Ascending aorta (tissue), 2 donors: ENCODE results near the gene KCNQ5. TPM values are rescaled to one million over a fixed set of nuclear protein-coding genes. Genes with fewer than 3 reads are reported as not detected.

Experiments used
- DNase-seq, 2 donors: peaks; one replicate each; pipeline ENCODE4 v3.0.0-alpha.2; 2019; ENCODE audit warnings: low spot score in 2 of 2
- H3K27ac ChIP-seq, 2 donors: fragments of 200-600 bp; sonication (generic); one replicate each; pipeline ENCODE4 v1.5.1; 2016 to 2017; ENCODE audit warnings: mild to moderate bottlenecking in 1 of 2
- H3K27me3 ChIP-seq: fragments of 200-600 bp; sonication (generic); one replicate; pipeline ENCODE4 v1.5.1; 2017
- H3K36me3 ChIP-seq, 2 donors: fragments of 200-600 bp; sonication (generic); one replicate each; pipeline ENCODE4 v1.5.1; 2016
- H3K4me1 ChIP-seq, 2 donors: fragments of 200-600 bp; sonication (generic); one replicate each; pipeline ENCODE4 v1.5.1; 2016 to 2017; ENCODE audit warnings: mild to moderate bottlenecking in 1 of 2
- H3K4me3 ChIP-seq, 2 donors: fragments of 200-600 bp; sonication (generic); one replicate each; pipeline ENCODE4 v1.5.1; 2016 to 2017; ENCODE audit warnings: mild to moderate bottlenecking in 1 of 2
- H3K9me3 ChIP-seq, 2 donors: fragments of 200-600 bp; sonication (generic); one replicate each; pipeline ENCODE4 v1.5.1; 2016
- intact Hi-C: fragments of 100-400 bp; cut with DNase I; formaldehyde crosslinking; loops from one replicate; pipeline ENCODE4 v1.15.1; 2023
- total RNA-seq: library from RNA; depleted of rRNA; stranded (reverse); fragments of >200 nt; gene quantifications from one replicate; pipeline ENCODE4 v1.1.0, GENCODE V29; 2016
- TF ChIP-seq, protein P1 (sequence below), 3 experiments: fragments of 200-600 bp in 2 of 3; fragments of 450-650 bp in 1 of 3; sonication (generic) in 2 of 3; IDR thresholded peaks; one replicate each; pipeline ENCODE4 v1.5.1; 2016 to 2019; ENCODE audit warnings: antibody characterized with exemption in 3 of 3, mild to moderate bottlenecking in 1 of 3, moderate library complexity in 1 of 3

The KCNQ5 gene
- total RNA-seq, 1 donor from 2014 or later: 4.5 TPM

DNA sequence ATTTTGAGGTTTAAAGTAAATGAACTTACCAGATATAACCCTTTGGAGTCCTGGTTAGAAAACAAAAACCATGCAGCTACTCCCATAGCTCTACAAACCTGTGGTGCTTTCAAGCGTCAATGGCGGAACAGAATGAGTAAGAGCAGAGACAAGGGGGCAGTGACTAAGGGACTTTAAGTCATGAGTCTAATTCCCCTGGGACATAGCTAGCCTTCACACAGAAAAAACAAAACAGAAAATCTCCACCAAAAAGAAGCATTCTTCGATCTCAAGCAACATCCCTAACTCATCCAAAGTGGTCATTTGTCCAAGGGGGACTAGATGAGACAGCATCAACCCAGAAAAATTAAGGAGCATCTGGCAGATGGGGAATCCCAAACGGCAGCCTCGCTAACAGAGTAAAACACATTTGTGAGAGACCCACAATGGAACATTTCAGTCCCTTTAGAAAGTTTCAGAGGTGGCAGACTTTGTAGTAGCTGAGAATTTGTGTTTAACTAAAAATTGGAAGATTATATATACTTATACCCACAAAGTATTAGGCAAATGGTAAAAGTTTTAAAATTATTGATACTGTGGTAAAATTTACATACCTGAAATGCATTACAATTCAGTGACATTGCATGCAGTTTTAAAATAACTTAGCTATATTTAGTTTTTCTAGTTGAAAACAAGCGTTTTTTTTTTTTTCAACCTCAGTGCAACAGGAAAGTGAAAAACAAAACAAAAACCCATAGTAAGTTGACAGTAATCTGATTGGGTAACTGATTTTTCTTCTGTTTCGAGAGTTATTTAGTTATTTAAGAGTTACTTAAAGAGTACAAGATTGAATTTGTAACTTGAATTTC is 67.5 kb downstream of the KCNQ5 start:
- DNase-seq: no peak
- Histone ChIP-seq H3K4me3 (no peak overlapping the region), H3K27me3 (no peaks in the 10 kb centered on the region), H3K4me1 (no peaks in the 10 kb centered on the region), H3K36me3 (no peaks in the 10 kb centered on the region), H3K9me3 (no peaks in the 10 kb centered on the region), H3K27ac (no peak overlapping the region)
- intact Hi-C loops: no loop called here
- TF ChIP-seq, protein P1, sequence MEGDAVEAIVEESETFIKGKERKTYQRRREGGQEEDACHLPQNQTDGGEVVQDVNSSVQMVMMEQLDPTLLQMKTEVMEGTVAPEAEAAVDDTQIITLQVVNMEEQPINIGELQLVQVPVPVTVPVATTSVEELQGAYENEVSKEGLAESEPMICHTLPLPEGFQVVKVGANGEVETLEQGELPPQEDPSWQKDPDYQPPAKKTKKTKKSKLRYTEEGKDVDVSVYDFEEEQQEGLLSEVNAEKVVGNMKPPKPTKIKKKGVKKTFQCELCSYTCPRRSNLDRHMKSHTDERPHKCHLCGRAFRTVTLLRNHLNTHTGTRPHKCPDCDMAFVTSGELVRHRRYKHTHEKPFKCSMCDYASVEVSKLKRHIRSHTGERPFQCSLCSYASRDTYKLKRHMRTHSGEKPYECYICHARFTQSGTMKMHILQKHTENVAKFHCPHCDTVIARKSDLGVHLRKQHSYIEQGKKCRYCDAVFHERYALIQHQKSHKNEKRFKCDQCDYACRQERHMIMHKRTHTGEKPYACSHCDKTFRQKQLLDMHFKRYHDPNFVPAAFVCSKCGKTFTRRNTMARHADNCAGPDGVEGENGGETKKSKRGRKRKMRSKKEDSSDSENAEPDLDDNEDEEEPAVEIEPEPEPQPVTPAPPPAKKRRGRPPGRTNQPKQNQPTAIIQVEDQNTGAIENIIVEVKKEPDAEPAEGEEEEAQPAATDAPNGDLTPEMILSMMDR (IDR thresholded peaks at IDR 0.05): no peak

- TF ChIP-seq, protein P1 (IDR thresholded peaks at IDR 0.05): no peak
- intact Hi-C loops: no loop called here
- no peaks in the 10 kb centered on the region for H3K27me3 ChIP-seq
- H3K4me1 ChIP-seq: no peaks in the 10 kb centered on the region
- DNase-seq: no peak
- H3K4me3 ChIP-seq: no peak overlapping the region
- H3K27ac ChIP-seq: no peak overlapping the region
- no peaks in the 10 kb centered on the region for H3K36me3 ChIP-seq
- no peaks in the 10 kb centered on the region for H3K9me3 ChIP-seq
Observed at GRCh38 chr6:72691249-72691648, 69.4 kb downstream of the KCNQ5 start.

GRCh38 chr6:72696055-72696454 is 74.2 kb downstream of the KCNQ5 start:
- Histone ChIP-seq H3K9me3 (no peaks in the 10 kb centered on the region), H3K27me3 (no peaks in the 10 kb centered on the region), H3K36me3 (no peaks in the 10 kb centered on the region), H3K27ac (no peak overlapping the region), H3K4me3 (no peak overlapping the region), H3K4me1 (no peaks in the 10 kb centered on the region)
- TF ChIP-seq, protein P1 (IDR thresholded peaks at IDR 0.05): no peak
- DNase-seq: no peak
- intact Hi-C loops: no loop called here

GRCh38 chr6:72699159-72699558 is 77.3 kb downstream of the KCNQ5 start:
- intact Hi-C loops: no loop called here

DNA sequence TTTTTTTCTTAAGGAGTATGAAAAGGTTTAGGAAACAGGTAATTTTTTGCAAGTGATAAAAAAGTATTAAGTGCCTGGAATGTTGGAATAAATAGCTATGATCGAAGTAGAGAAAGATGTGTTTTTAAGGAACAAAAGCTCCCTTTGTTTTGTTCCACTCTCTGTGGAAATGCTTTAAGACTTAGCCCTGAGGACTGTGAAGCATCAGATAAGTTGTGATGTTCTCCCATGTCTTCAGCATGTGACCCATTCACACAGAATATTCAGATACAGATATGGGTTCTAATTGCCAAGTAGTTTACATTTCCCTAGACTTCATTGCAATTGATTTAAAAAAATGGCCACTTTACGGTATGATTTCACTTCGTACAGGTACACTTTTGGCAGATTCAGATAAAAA is 80.6 kb downstream of the KCNQ5 start:
- Histone ChIP-seq H3K36me3 (no peaks in the 10 kb centered on the region), H3K9me3 (no peaks in the 10 kb centered on the region), H3K27ac (no peak overlapping the region), H3K4me1 (no peaks in the 10 kb centered on the region), H3K4me3 (no peak overlapping the region), H3K27me3 (no peaks in the 10 kb centered on the region)
- intact Hi-C loops: no loop called here
- TF ChIP-seq, protein P1 (IDR thresholded peaks at IDR 0.05): no peak
- DNase-seq: no peak

More at GRCh38 chr6:72699159-72699558, 77.3 kb downstream of the KCNQ5 start:
- no peaks in the 10 kb centered on the region for H3K9me3 ChIP-seq
- no peaks in the 10 kb centered on the region for H3K27me3 ChIP-seq
- TF ChIP-seq, protein P1 (IDR thresholded peaks at IDR 0.05): no peak
- DNase-seq: no peak
- no peak overlapping the region for H3K27ac ChIP-seq
- H3K4me3 ChIP-seq: no peak overlapping the region
- no peaks in the 10 kb centered on the region for H3K36me3 ChIP-seq
- H3K4me1 ChIP-seq: no peaks in the 10 kb centered on the region
